Esophagus (tissue), 2 donors: ENCODE data around the gene SOX15. TPM values are rescaled to one million over a fixed set of nuclear protein-coding genes. Genes with fewer than 3 reads are reported as not detected.
"Not testable (repeated sequence)": the region's sequence is repeated elsewhere in the genome, so short reads cannot be mapped to it uniquely, and the experiment has no call there.

Source experiments
- H3K27ac ChIP-seq, 2 donors: one replicate each; pipeline ENCODE4 v1.5.1; 2013; ENCODE audit warnings: low read depth in 2 of 2, mild to moderate bottlenecking in 2 of 2, inconsistent platforms in 1 of 2, low read length in 1 of 2, moderate library complexity in 1 of 2
- H3K27me3 ChIP-seq, 2 donors: one replicate each; pipeline ENCODE4 v1.6.1; 2013; ENCODE audit warnings: low read length in 2 of 2, control low read depth in 1 of 2, mild to moderate bottlenecking in 1 of 2; ENCODE audit not compliant: insufficient read depth in 2 of 2, control insufficient read depth in 1 of 2
- H3K36me3 ChIP-seq, 2 donors: one replicate each; pipeline ENCODE4 v1.6.1; 2013; ENCODE audit warnings: low read length in 1 of 2; ENCODE audit not compliant: control insufficient read depth in 2 of 2, insufficient read depth in 2 of 2
- H3K4me1 ChIP-seq, 2 donors: one replicate each; pipeline ENCODE4 v1.6.1; 2013; ENCODE audit warnings: low read length in 1 of 2; ENCODE audit not compliant: control insufficient read depth in 2 of 2, insufficient read depth in 2 of 2
- H3K4me3 ChIP-seq, 2 donors: one replicate each; pipeline ENCODE4 v1.5.1; 2013; ENCODE audit warnings: low read length in 2 of 2, mild to moderate bottlenecking in 2 of 2, low read depth in 1 of 2, moderate library complexity in 1 of 2
- H3K9me3 ChIP-seq, 2 donors: one replicate each; pipeline ENCODE4 v1.6.1; 2013; ENCODE audit warnings: mild to moderate bottlenecking in 2 of 2, low read depth in 1 of 2, low read length in 1 of 2, moderate library complexity in 1 of 2; ENCODE audit not compliant: control insufficient read depth in 2 of 2, insufficient read depth in 1 of 2
- WGBS, 2 donors: extraction: QIAGEN DNeasy Blood & Tissue Kit; methylation state at CpG; one replicate each; pipeline ENCODE4 v1.1.7; 2013; 5-methylcytosine and 5-hydroxymethylcytosine counted together
- polyA plus RNA-seq, 2 donors: library from polyadenylated mRNA; stranded (reverse); fragments of 200-250 nt; gene quantifications; one replicate each; pipeline ENCODE4 v1.2.3, GENCODE V29; 2013
- donor health status: healthy with polysubstance abuse.
- donor health status: Bipolar disorder and iron deficiency.

The SOX15 gene
- polyA plus RNA-seq, 2 donors, result 73.3 to 94.3 TPM

DNA sequence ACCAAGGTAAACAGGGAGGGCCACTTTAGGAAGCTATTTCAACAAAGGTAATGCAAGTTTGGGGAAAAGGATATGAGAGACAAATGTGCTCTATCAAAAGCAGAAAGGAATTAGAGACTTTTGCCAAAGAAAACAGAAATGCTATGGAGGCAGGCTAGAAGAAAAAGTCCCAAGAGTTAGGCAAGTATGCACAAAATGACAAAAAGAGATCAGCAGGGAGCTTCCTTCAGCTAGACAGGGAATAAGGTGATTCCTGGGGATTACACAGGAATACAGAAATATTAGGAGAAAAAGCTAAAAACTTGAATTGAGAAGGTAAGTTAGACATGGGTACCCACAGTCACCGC lies 22.4 kb upstream of the SOX15 start:
- no peak overlapping the region for H3K27ac ChIP-seq
- H3K9me3 ChIP-seq, result no peaks in the 10 kb centered on the region
- peaks cover 0 to 2% of the 10 kb centered on the region in 2 donors for H3K36me3 ChIP-seq
- no peaks in the 10 kb centered on the region for H3K4me1 ChIP-seq
- H3K4me3 ChIP-seq, result no peak overlapping the region
- WGBS, 2 donors, result 96 to 97% methylated on average over 1 of the region's 1 CpG
- no peaks in the 10 kb centered on the region for H3K27me3 ChIP-seq

- Histone ChIP-seq H3K4me1 (no peaks in the 10 kb centered on the region), H3K27ac (no peak overlapping the region), H3K4me3 (no peak overlapping the region), H3K27me3 (no peaks in the 10 kb centered on the region), H3K9me3 (no peaks in the 10 kb centered on the region), H3K36me3 (peaks cover 0 to 2% of the 10 kb centered on the region in 2 donors)
- 57 to 62% methylated on average over 3 of the region's 3 CpGs for WGBS, 2 donors
Observed at GRCh38 chr17:7611635-7612293, 21.9 kb upstream of the SOX15 start.

GRCh38 chr17:7610641-7611040 lies 20.7 kb upstream of the SOX15 start:
- WGBS, 2 donors, result 97 to 100% methylated on average over 2 of the region's 2 CpGs
- no peaks in the 10 kb centered on the region for H3K27me3 ChIP-seq
- H3K27ac ChIP-seq, result no peak overlapping the region
- H3K9me3 ChIP-seq, result no peaks in the 10 kb centered on the region
- no peak overlapping the region for H3K4me3 ChIP-seq
- no peaks in the 10 kb centered on the region for H3K4me1 ChIP-seq
- H3K36me3 ChIP-seq, result peaks cover 2 to 3% of the 10 kb centered on the region in 2 donors

GRCh38 chr17:7606280-7606679 lies 16.4 kb upstream of the SOX15 start:
- Histone ChIP-seq H3K27ac (no peak overlapping the region), H3K4me3 (no peak overlapping the region), H3K36me3 (peaks cover 8 to 19% of the 10 kb centered on the region in 2 donors), H3K4me1 (no peaks in the 10 kb centered on the region), H3K9me3 (no peaks in the 10 kb centered on the region), H3K27me3 (no peaks in the 10 kb centered on the region)
- 94 to 97% methylated on average over 4 of the region's 4 CpGs for WGBS, 2 donors

GRCh38 chr17:7597561-7597960 lies 7.7 kb upstream of the SOX15 start:
- H3K4me1 ChIP-seq, H3K9me3 ChIP-seq, H3K4me3 ChIP-seq, H3K27me3 ChIP-seq, H3K27ac ChIP-seq: not testable (repeated sequence)
- peaks cover 5 to 43% of the 10 kb centered on the region in 2 donors for H3K36me3 ChIP-seq
- 84 to 86% methylated on average over 5 of the region's 5 CpGs for WGBS, 2 donors

- Histone ChIP-seq H3K4me1 (no peaks in the 10 kb centered on the region), H3K36me3 (peaks cover 12 to 33% of the 10 kb centered on the region in 2 donors), H3K27ac (no peak overlapping the region), H3K4me3 (no peak overlapping the region), H3K9me3 (no peaks in the 10 kb centered on the region), H3K27me3 (no peaks in the 10 kb centered on the region)
- WGBS, 2 donors, result 83 to 91% methylated on average over 12 of the region's 12 CpGs
Observed at GRCh38 chr17:7593296-7593695, 3.4 kb upstream of the SOX15 start.

GRCh38 chr17:7592422-7593021 lies 2.6 kb upstream of the SOX15 start:
- Histone ChIP-seq H3K9me3 (no peaks in the 10 kb centered on the region), H3K27me3 (no peaks in the 10 kb centered on the region), H3K36me3 (peaks cover 12 to 33% of the 10 kb centered on the region in 2 donors), H3K4me3 (no peak overlapping the region), H3K27ac (no peak overlapping the region), H3K4me1 (no peaks in the 10 kb centered on the region)
- 90 to 91% methylated on average over 23 of the region's 23 CpGs for WGBS, 2 donors

DNA sequence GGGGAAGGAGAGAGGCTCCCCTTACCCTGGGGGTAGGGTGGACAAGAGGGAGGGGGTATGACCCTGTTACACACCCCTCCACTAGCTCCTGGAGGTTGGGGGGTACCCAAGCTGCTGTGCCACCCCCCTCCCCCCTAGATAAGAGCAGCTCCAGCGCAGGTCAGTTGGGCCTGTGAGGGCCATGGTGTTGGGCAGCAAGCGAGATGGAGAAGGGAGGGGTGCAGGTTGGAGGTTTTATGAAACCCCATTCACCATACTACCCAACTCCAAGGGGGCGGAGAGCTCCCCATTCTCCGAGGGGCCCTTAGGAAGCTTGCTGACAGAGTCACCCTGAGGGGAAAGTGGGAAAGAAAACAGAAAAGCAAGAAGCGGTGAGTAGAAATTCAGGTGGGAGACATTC lies 1.7 kb upstream of the SOX15 start:
- H3K36me3 ChIP-seq, result peaks cover 12 to 33% of the 10 kb centered on the region in 2 donors
- no peak overlapping the region for H3K4me3 ChIP-seq
- WGBS, 2 donors, result 88 to 92% methylated on average over 5 of the region's 5 CpGs
- H3K27ac ChIP-seq, result peak overlapping the region; percentile 85 to 93
- no peaks in the 10 kb centered on the region for H3K9me3 ChIP-seq
- no peaks in the 10 kb centered on the region for H3K27me3 ChIP-seq
- peaks cover 0 to 2% of the 10 kb centered on the region in 2 donors for H3K4me1 ChIP-seq

DNA sequence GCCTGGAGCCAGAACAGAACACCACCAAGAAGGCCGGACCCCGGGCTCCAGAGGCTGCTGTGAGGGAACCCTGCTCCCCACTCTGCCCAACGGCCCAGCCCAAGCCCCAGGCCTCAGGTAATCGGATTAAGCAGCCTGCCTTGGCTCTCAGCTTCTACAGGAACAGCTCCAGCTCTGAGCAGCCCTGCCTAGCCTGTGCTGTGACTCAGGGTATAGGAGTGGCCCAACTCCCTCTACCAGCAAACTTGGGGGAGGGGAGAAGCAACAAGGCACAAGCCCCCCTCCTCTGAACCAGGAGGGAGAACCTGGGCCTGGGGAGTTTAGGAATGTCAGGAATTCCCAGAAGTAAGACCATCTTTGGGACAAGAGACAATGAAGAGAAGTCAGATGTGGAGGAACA lies 849 bp upstream of the SOX15 start:
- Histone ChIP-seq H3K36me3 (peaks cover 12 to 34% of the 10 kb centered on the region in 2 donors), H3K4me1 (peaks cover 2% of the 10 kb centered on the region in 2 donors), H3K27me3 (no peaks in the 10 kb centered on the region), H3K9me3 (no peaks in the 10 kb centered on the region), H3K27ac (peak overlapping the region; percentile 85 to 93), H3K4me3 (no peak overlapping the region)
- 46 to 57% methylated on average over 4 of the region's 4 CpGs for WGBS, 2 donors
